ENCODE data around the gene OR14J1. TPM values are rescaled to one million over a fixed set of nuclear protein-coding genes. Genes with fewer than 3 reads are reported as not detected.
"Not testable (repeated sequence)": the region's sequence is repeated elsewhere in the genome, so short reads cannot be mapped to it uniquely, and the experiment has no call there.

OR14J1 gene
- total and polyA plus RNA-seq, 9 donors, result 0.02 to 0.12 (median 0.05) TPM; not detected in 3

DNA sequence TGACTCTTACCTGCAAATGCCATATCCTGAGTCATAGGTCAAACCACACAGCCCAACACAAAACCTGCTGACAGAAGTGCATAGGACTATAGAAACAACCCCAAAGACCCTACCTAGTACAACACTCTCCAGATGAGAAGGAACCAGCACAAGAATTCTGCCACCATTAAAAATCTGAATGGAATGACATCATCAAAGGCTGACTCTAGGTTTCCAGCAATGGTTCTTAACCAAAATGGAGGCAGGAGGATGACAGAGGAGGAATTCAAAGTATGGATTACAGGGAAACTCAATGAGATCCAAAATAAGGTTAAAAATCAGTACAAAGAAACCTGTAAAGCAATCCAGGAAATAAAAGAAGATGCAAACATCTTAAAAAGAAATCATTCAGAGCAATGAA lies 31.2 kb downstream of the OR14J1 start:
- Histone ChIP-seq H3K4me1 (ENCODE audit: control insufficient read depth, insufficient read depth, low read length) (no peaks in the 10 kb centered on the region), H3K4me3 (ENCODE audit: low read length) (no peak overlapping the region)
- DNase-seq, result no peak

DNA sequence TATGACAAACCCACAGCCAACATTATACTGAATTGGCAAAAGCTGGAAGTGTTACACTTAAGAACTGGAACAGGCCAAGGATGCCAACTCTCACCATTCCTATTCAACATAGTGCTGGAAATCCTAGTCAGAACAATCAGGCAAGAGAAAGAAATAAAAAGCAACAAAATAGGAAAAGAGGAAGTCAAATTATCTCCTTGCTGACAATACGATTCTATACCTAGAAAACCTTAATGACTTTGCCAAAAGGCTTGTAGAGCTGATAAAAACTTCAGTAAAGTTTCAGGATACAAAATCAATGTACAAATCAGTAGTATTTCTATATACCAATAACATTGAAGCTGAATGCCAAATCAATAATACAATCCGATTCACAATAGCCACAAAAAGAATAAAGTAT lies 34.8 kb downstream of the OR14J1 start:
- DNase-seq, result no peak
- Histone ChIP-seq H3K4me3 (ENCODE audit: low read length) (no peak overlapping the region), H3K4me1 (ENCODE audit: control insufficient read depth, insufficient read depth, low read length) (no peaks in the 10 kb centered on the region), H3K27ac (ENCODE audit: low read length) (no peak overlapping the region), H3K9me3 (replicated peaks; ENCODE audit: control insufficient read depth, low read depth, low read length) (no peaks in the 10 kb centered on the region), H3K27me3 (ENCODE audit: control insufficient read depth, insufficient read depth, low read length) (no peaks in the 10 kb centered on the region), H3K36me3 (ENCODE audit: control insufficient read depth, insufficient read depth, low read length) (no peaks in the 10 kb centered on the region)
- no CpG with 5 or more reads among the region's 2 CpGs for WGBS (ENCODE audit: insufficient coverage)

More for the DNA sequence above, 31.2 kb downstream of the OR14J1 start:
- Histone ChIP-seq H3K27me3 (ENCODE audit: control insufficient read depth, insufficient read depth, low read length) (no peaks in the 10 kb centered on the region), H3K27ac (ENCODE audit: low read length) (no peak overlapping the region), H3K9me3 (replicated peaks; ENCODE audit: control insufficient read depth, low read depth, low read length) (no peaks in the 10 kb centered on the region), H3K36me3 (ENCODE audit: control insufficient read depth, insufficient read depth, low read length) (no peaks in the 10 kb centered on the region)

DNA sequence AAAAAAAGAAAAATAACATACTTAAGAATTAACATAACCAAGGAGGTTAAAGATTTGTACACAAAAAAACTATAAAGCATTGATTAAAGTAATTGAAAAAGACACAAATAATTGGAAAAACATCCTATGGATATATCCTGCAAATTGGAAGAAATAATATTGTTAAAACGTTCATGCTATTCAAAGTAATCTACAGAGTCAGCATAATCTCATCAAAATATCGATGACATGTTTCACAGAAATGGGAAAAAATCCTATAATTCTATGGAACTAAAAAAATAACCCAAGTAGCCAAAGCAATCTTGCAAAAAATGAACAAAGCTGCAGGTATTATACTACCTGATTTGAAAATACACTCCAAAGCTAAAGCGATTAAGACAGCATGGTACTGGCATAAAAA lies 43.9 kb downstream of the OR14J1 start:
- Histone ChIP-seq H3K9me3 (replicated peaks; ENCODE audit: control insufficient read depth, low read depth, low read length) (no peaks in the 10 kb centered on the region), H3K27ac (ENCODE audit: low read length) (no peak overlapping the region), H3K4me3 (ENCODE audit: low read length) (no peak overlapping the region), H3K27me3 (ENCODE audit: control insufficient read depth, insufficient read depth, low read length) (no peaks in the 10 kb centered on the region), H3K36me3 (ENCODE audit: control insufficient read depth, insufficient read depth, low read length) (no peaks in the 10 kb centered on the region), H3K4me1 (ENCODE audit: control insufficient read depth, insufficient read depth, low read length) (no peaks in the 10 kb centered on the region)
- no peak for DNase-seq
- WGBS (ENCODE audit: insufficient coverage), result no CpG with 5 or more reads among the region's 3 CpGs

DNA sequence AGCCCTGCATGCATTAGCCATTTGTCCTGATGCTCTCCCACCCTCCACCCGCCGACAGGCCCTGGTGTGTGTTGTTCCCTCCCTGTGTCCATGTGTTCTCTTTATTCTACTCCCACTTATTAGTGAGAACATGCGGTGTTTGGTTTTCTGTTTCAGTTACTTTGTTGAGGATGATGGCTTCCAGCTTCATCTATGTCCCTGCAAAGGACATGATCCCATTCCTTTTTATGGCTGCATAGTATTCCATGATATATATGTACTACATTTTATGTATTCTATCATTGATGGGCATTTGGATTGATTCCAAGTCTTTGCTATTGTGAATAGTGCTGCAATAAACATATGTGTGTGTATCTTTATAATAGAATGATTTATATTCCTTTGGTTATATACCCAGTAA lies 47.8 kb downstream of the OR14J1 start:
- H3K9me3 ChIP-seq (replicated peaks; ENCODE audit: control insufficient read depth, low read depth, low read length); H3K36me3 ChIP-seq (ENCODE audit: control insufficient read depth, insufficient read depth, low read length); H3K27me3 ChIP-seq (ENCODE audit: control insufficient read depth, insufficient read depth, low read length); H3K27ac ChIP-seq (ENCODE audit: low read length); H3K4me1 ChIP-seq (ENCODE audit: control insufficient read depth, insufficient read depth, low read length); DNase-seq; H3K4me3 ChIP-seq (ENCODE audit: low read length): not testable (repeated sequence)
- no CpG with 5 or more reads among the region's 3 CpGs for WGBS (ENCODE audit: insufficient coverage)

DNA sequence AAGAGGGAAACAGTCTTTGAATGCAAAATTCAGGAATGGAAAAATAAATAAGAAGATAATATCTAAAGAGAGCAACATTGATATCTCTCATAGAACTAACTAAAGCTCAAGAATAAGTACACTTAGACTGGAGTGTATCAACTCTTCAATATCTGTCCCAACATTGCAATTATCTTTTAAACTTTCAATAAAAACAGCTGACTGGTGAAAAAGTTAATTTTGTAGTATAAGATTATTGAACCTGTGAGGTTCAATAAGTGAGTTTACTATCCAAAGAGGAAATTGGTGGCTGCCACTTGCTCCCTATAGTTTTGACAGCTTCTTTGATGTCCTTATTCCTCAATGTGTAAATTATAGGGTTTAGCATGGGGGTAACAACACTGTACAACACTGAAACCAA lies 53.5 kb downstream of the OR14J1 start:
- Histone ChIP-seq H3K9me3 (replicated peaks; ENCODE audit: control insufficient read depth, low read depth, low read length) (no peaks in the 10 kb centered on the region), H3K4me1 (ENCODE audit: control insufficient read depth, insufficient read depth, low read length) (no peaks in the 10 kb centered on the region)
- no peak for DNase-seq

DNA sequence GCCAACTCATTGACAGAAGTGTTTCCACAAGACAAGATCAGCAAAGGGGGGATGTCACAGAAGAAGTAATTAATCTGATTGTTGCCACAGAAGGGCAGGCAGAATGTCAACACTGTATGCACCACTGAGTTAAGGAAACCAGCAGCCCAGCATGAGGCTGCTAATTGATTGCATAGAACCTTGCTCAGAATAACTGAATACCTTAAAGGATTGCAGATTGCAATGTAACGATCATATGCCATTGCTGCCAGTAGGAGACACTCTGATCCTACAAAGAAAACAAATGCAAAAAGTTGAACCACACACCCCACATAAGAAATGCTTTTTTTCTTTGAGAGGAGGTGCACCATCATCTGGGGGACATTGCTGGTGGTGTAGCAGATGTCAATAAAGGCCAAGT lies 54.1 kb downstream of the OR14J1 start:
- DNase-seq, result no peak
- H3K4me3 ChIP-seq (ENCODE audit: low read length), result no peak overlapping the region
- H3K4me1 ChIP-seq (ENCODE audit: control insufficient read depth, insufficient read depth, low read length), result no peaks in the 10 kb centered on the region
- H3K27me3 ChIP-seq (ENCODE audit: control insufficient read depth, insufficient read depth, low read length), result no peaks in the 10 kb centered on the region
- H3K27ac ChIP-seq (ENCODE audit: low read length), result no peak overlapping the region
- H3K9me3 ChIP-seq (replicated peaks; ENCODE audit: control insufficient read depth, low read depth, low read length), result no peaks in the 10 kb centered on the region
- WGBS (ENCODE audit: insufficient coverage), result no CpG with 5 or more reads among the region's 1 CpG
- H3K36me3 ChIP-seq (ENCODE audit: control insufficient read depth, insufficient read depth, low read length), result no peaks in the 10 kb centered on the region

More for the DNA sequence above, 53.5 kb downstream of the OR14J1 start:
- H3K4me3 ChIP-seq (ENCODE audit: low read length), result no peak overlapping the region
- H3K27ac ChIP-seq (ENCODE audit: low read length), result no peak overlapping the region
- no peaks in the 10 kb centered on the region for H3K36me3 ChIP-seq (ENCODE audit: control insufficient read depth, insufficient read depth, low read length)
- H3K27me3 ChIP-seq (ENCODE audit: control insufficient read depth, insufficient read depth, low read length), result no peaks in the 10 kb centered on the region

Other genes starting within 250 kb of the OR14J1 start
- gene OR2B3, start 214.4 kb upstream of the OR14J1 start, total RNA-seq, result not detected
- not detected for gene OR2B3, start 214.4 kb upstream of the OR14J1 start, polyA plus RNA-seq (ENCODE audit: insufficient read depth in 1 of 8, insufficient read length in 8 of 8, low replicate concordance in 1 of 8)
- gene OR2J1, start 202.2 kb upstream of the OR14J1 start, total RNA-seq, result not detected
- gene OR2J1, start 202.2 kb upstream of the OR14J1 start, polyA plus RNA-seq (ENCODE audit: insufficient read depth in 1 of 8, insufficient read length in 8 of 8, low replicate concordance in 1 of 8), result not detected
- not detected for gene OR2J3, start 193.6 kb upstream of the OR14J1 start, total RNA-seq
- not detected for gene OR2J3, start 193.6 kb upstream of the OR14J1 start, polyA plus RNA-seq (ENCODE audit: insufficient read depth in 1 of 8, insufficient read length in 8 of 8, low replicate concordance in 1 of 8)
- gene OR2J2, start 130.8 kb upstream of the OR14J1 start, total RNA-seq, result not detected
- gene OR2J2, start 130.8 kb upstream of the OR14J1 start, polyA plus RNA-seq (ENCODE audit: insufficient read depth in 1 of 8, insufficient read length in 8 of 8, low replicate concordance in 1 of 8), result not detected
- not detected for gene OR5V1, start 67.2 kb downstream of the OR14J1 start, total RNA-seq
- not detected for gene OR5V1, start 67.2 kb downstream of the OR14J1 start, polyA plus RNA-seq (ENCODE audit: insufficient read depth in 1 of 8, insufficient read length in 8 of 8, low replicate concordance in 1 of 8)
- gene OR12D3, start 73.6 kb downstream of the OR14J1 start, total RNA-seq, result not detected
- gene OR12D3, start 73.6 kb downstream of the OR14J1 start, polyA plus RNA-seq (ENCODE audit: insufficient read depth in 1 of 8, insufficient read length in 8 of 8, low replicate concordance in 1 of 8), result not detected
- not detected for gene OR12D2, start 93.9 kb downstream of the OR14J1 start, total RNA-seq
- not detected for gene OR12D2, start 93.9 kb downstream of the OR14J1 start, polyA plus RNA-seq (ENCODE audit: insufficient read depth in 1 of 8, insufficient read length in 8 of 8, low replicate concordance in 1 of 8)
- gene OR12D1, start 113.2 kb downstream of the OR14J1 start, total RNA-seq, result not detected
- not detected for gene OR12D1, start 113.2 kb downstream of the OR14J1 start, polyA plus RNA-seq (ENCODE audit: insufficient read depth in 1 of 8, insufficient read length in 8 of 8, low replicate concordance in 1 of 8)
- gene OR10C1, start 137.6 kb downstream of the OR14J1 start, total RNA-seq, result not detected
- not detected for gene OR10C1, start 137.6 kb downstream of the OR14J1 start, polyA plus RNA-seq (ENCODE audit: insufficient read depth in 1 of 8, insufficient read length in 8 of 8, low replicate concordance in 1 of 8)
- gene OR11A1, start 155.4 kb downstream of the OR14J1 start, total RNA-seq, result not detected
- gene OR11A1, start 155.4 kb downstream of the OR14J1 start, polyA plus RNA-seq (ENCODE audit: insufficient read depth in 1 of 8, insufficient read length in 8 of 8, low replicate concordance in 1 of 8), result not detected
- gene OR2H1, start 155.5 kb downstream of the OR14J1 start, total RNA-seq, result not detected
- under 1 TPM in 1 of 8 donors, not detected in 7; 0.14 TPM for gene OR2H1, start 155.5 kb downstream of the OR14J1 start, polyA plus RNA-seq (ENCODE audit: insufficient read depth in 1 of 8, insufficient read length in 8 of 8, low replicate concordance in 1 of 8)
- not detected for gene MAS1L, start 186.3 kb downstream of the OR14J1 start, total RNA-seq
- not detected for gene MAS1L, start 186.3 kb downstream of the OR14J1 start, polyA plus RNA-seq (ENCODE audit: insufficient read depth in 1 of 8, insufficient read length in 8 of 8, low replicate concordance in 1 of 8)

Measured in muscle of leg (tissue), 11 donors.